ENCODE data around the gene ISY1. TPM values are rescaled to one million over a fixed set of nuclear protein-coding genes. Genes with fewer than 3 reads are reported as not detected.

The ISY1 gene
- total and polyA plus RNA-seq, 3 experiments from 2014 or later = 84.6 to 94.7 (median 91.6) TPM

DNA sequence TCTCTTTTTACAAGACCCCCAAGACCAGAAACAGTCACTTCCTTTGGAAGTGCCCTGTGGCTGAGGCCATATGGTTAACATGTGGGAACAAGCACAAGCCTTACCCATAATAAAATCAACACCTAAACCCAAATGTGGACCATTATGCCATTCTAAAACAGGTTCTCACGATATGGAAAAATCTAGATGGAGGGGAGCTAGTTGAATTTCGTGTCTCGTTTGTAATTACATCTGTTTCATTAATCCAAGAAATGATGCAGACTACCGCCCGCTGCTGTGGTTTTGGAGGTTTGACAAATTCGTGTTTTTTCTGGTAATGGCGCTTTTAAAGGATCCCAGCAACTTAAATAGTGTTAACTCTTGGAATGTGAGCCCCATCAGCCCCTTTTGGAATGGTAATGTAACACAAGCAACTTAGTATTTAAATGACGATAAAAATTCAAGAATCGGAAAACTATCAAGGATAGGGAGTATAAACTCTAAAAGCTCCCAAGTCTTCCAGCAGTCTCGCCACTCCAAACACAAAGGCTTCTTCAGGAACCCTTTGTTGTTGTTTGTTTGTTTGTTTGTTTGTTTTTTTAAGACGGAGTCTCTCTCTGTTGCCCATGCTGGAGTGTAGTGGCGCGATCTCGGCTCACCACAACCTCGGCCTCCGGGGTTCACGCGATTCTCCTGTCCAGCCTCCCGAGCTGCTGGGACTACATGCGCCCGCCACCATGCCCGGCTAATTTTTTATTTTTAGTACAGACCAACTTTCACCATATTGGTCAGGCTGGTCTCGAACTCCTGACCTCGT is 21.7 kb upstream of the ISY1 start:
- Histone ChIP-seq H3K27ac (ENCODE audit: low read depth, low read length) (peak overlapping the region; percentile 98), H3K4me1 (ENCODE audit: insufficient read depth, low read length) (peaks cover 42% of the 10 kb centered on the region), H3K36me3 (ENCODE audit: insufficient read depth, low read length) (peaks cover 8% of the 10 kb centered on the region), H3K4me3 (ENCODE audit: low read length) (peak overlapping the region; percentile 83), H3K27me3 (ENCODE audit: insufficient read depth, low read length, poor library complexity, severe bottlenecking) (no peaks in the 10 kb centered on the region), H3K9me3 (ENCODE audit: low read length) (no peaks in the 10 kb centered on the region)
- ChIA-PET POLR2A (interaction anchor here (0.6 to 5.3 kb wide), 11 partner anchors 8 to 448 kb away, joined by 3 to 32 read pairs (median 4); partner anchors contain the start of genes COPG1, HMCES, ISY1 and RAB43), CTCF (interaction anchor here (1.1 to 2.1 kb wide), 6 partner anchors 20 to 166 kb away, joined by 3 to 10 read pairs (median 4); partner anchors contain the start of gene RAB43)
- H3K4me3 Mint-ChIP-seq = peak overlapping the region; percentile 96 to 99 (median 97)
- H3K27ac Mint-ChIP-seq = peak overlapping the region; percentile 96 to 99 (median 98)
- H3K36me3 Mint-ChIP-seq = peaks cover 6 to 54% (median 11%) of the 10 kb centered on the region in 3 donors
- no peaks in the 10 kb centered on the region for H3K9me3 Mint-ChIP-seq
- no peaks in the 10 kb centered on the region for H3K27me3 Mint-ChIP-seq
- DNase-seq = peak in 3 of 5 donors; percentile 33 to 55 (median 37)
- peaks cover 47 to 60% (median 58%) of the 10 kb centered on the region in 3 donors for H3K4me1 Mint-ChIP-seq

DNA sequence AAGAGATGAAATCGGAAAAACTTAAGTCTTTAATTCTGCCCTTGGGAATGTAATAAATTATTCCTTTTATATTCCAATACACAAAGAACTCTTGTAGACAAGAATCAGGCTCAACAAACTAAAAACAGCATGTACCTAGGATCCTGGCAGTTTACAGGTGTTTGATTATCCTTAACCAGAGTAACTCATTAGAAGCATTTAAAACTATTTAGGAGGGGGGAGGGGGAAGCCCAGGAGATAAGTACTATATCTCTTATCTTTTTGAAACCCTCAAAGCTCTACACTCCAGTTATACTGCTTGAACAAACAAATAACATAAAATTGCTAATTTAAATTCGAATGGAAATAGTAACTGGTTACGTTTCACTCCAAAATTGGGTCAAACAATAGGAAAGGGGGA is 21.0 kb upstream of the ISY1 start:
- no peak for DNase-seq
- H3K27me3 ChIP-seq (ENCODE audit: insufficient read depth, low read length, poor library complexity, severe bottlenecking) = no peaks in the 10 kb centered on the region
- ChIA-PET POLR2A (interaction anchor here (0.6 to 5.3 kb wide), 4 partner anchors 11 to 447 kb away, joined by 3 to 32 read pairs (median 12); partner anchors contain the start of gene RAB43), CTCF (interaction anchor here (0.7 to 1.4 kb wide), 2 partner anchors 19 to 60 kb away, joined by 3 to 4 read pairs; partner anchors contain the start of gene RAB43)
- Mint-ChIP-seq H3K27ac (peak overlapping the region; percentile 96 to 99 (median 98)), H3K4me1 (peaks cover 54 to 67% (median 66%) of the 10 kb centered on the region in 3 donors), H3K27me3 (no peaks in the 10 kb centered on the region), H3K4me3 (peak overlapping the region; percentile 96 to 99 (median 97)), H3K9me3 (no peaks in the 10 kb centered on the region), H3K36me3 (peaks cover 7 to 61% (median 11%) of the 10 kb centered on the region in 3 donors)
- no peaks in the 10 kb centered on the region for H3K9me3 ChIP-seq (ENCODE audit: low read length)
- peaks cover 49% of the 10 kb centered on the region for H3K4me1 ChIP-seq (ENCODE audit: insufficient read depth, low read length)
- peak overlapping the region; percentile 83 for H3K4me3 ChIP-seq (ENCODE audit: low read length)
- H3K27ac ChIP-seq (ENCODE audit: low read depth, low read length) = peak overlapping the region; percentile 98
- H3K36me3 ChIP-seq (ENCODE audit: insufficient read depth, low read length) = peaks cover 8% of the 10 kb centered on the region

GRCh38 chr3:129180461-129180860 is 19.6 kb upstream of the ISY1 start:
- Histone ChIP-seq H3K27me3 (ENCODE audit: insufficient read depth, low read length, poor library complexity, severe bottlenecking) (no peaks in the 10 kb centered on the region), H3K36me3 (ENCODE audit: insufficient read depth, low read length) (peaks cover 8% of the 10 kb centered on the region), H3K4me3 (ENCODE audit: low read length) (peak overlapping the region; percentile 33), H3K4me1 (ENCODE audit: insufficient read depth, low read length) (peaks cover 63% of the 10 kb centered on the region), H3K27ac (ENCODE audit: low read depth, low read length) (no peak overlapping the region), H3K9me3 (ENCODE audit: low read length) (no peaks in the 10 kb centered on the region)
- no peak for DNase-seq
- POLR2A ChIA-PET = interaction anchor here (0.7 to 5.3 kb wide), 3 partner anchors 18 to 356 kb away, joined by 7 to 32 read pairs (median 12); partner anchors contain the start of gene RAB43
- Mint-ChIP-seq H3K27ac (peak overlapping the region; percentile 79 to 99 (median 96)), H3K4me3 (peak overlapping the region; percentile 96 to 99 (median 97)), H3K9me3 (no peaks in the 10 kb centered on the region), H3K27me3 (no peaks in the 10 kb centered on the region), H3K36me3 (peaks cover 11 to 74% (median 14%) of the 10 kb centered on the region in 3 donors), H3K4me1 (peaks cover 65 to 76% (median 75%) of the 10 kb centered on the region in 3 donors)
- CTCF ChIA-PET = interaction anchor here (0.7 kb wide), 1 partner anchor 19 kb away, joined by 3 read pairs; no protein-coding TSS in a partner anchor

- H3K4me3 Mint-ChIP-seq = peak overlapping the region; percentile 12 to 77 (median 49)
- no peaks in the 10 kb centered on the region for H3K9me3 ChIP-seq (ENCODE audit: low read length)
- peaks cover 0 to 76% (median 17%) of the 10 kb centered on the region in 3 donors for H3K36me3 Mint-ChIP-seq
- H3K27ac ChIP-seq (ENCODE audit: low read depth, low read length) = no peak overlapping the region
- H3K27me3 Mint-ChIP-seq = peaks cover 0 to under 1% of the 10 kb centered on the region in 2 donors
- H3K9me3 Mint-ChIP-seq = no peaks in the 10 kb centered on the region
- peaks cover 79 to 90% (median 90%) of the 10 kb centered on the region in 3 donors for H3K4me1 Mint-ChIP-seq
- no peak for DNase-seq
- H3K36me3 ChIP-seq (ENCODE audit: insufficient read depth, low read length) = peaks cover 11% of the 10 kb centered on the region
- H3K27ac Mint-ChIP-seq = peak overlapping the region; percentile 6 to 96 (median 61)
- CTCF ChIA-PET = no interaction called here
- no peak overlapping the region for H3K4me3 ChIP-seq (ENCODE audit: low read length)
- no peaks in the 10 kb centered on the region for H3K27me3 ChIP-seq (ENCODE audit: insufficient read depth, low read length, poor library complexity, severe bottlenecking)
- POLR2A ChIA-PET = interaction anchor here (1.2 kb wide), 1 partner anchor 73 kb away, joined by 3 read pairs; the partner anchor contains the start of gene COPG1
- H3K4me1 ChIP-seq (ENCODE audit: insufficient read depth, low read length) = peaks cover 76% of the 10 kb centered on the region
Measured at GRCh38 chr3:129176051-129176450, 15.2 kb upstream of the ISY1 start.

DNA sequence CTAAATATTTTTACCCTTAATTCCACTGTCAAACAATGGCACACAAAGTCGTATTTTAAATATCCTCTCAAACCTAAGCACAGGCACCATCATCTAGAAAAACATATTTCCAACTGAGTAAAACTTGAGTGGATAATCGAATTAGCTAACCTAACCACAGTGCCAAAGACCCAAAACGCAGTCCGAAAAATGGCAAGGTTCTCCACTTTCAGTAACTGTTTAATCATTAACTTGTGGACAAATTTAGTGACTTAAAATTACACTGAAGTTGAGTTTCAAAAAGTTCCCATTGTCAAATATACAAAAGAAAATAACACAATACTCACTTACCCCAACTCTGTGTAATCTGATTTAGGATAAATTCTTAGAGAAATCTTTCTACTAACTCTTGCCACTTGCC is 12.9 kb upstream of the ISY1 start:
- Mint-ChIP-seq H3K36me3 (peaks cover 0 to 80% (median 25%) of the 10 kb centered on the region in 3 donors), H3K27me3 (peaks cover 0 to 2% of the 10 kb centered on the region in 2 donors), H3K27ac (peak overlapping the region in 7 of 8 donors; percentile 56 to 96 (median 80)), H3K4me3 (peak overlapping the region in 6 of 7 donors; percentile 23 to 73 (median 66)), H3K4me1 (peaks cover 70 to 78% (median 75%) of the 10 kb centered on the region in 3 donors), H3K9me3 (no peaks in the 10 kb centered on the region)
- peaks cover 53% of the 10 kb centered on the region for H3K4me1 ChIP-seq (ENCODE audit: insufficient read depth, low read length)
- no peak overlapping the region for H3K27ac ChIP-seq (ENCODE audit: low read depth, low read length)
- POLR2A ChIA-PET = no interaction called here
- H3K9me3 ChIP-seq (ENCODE audit: low read length) = no peaks in the 10 kb centered on the region
- CTCF ChIA-PET = interaction anchor here (1.6 kb wide), 2 partner anchors 11 to 72 kb away, joined by 4 to 5 read pairs; no protein-coding TSS in a partner anchor
- no peak for DNase-seq
- no peak overlapping the region for H3K4me3 ChIP-seq (ENCODE audit: low read length)
- H3K27me3 ChIP-seq (ENCODE audit: insufficient read depth, low read length, poor library complexity, severe bottlenecking) = no peaks in the 10 kb centered on the region
- H3K36me3 ChIP-seq (ENCODE audit: insufficient read depth, low read length) = peaks cover 27% of the 10 kb centered on the region

DNA sequence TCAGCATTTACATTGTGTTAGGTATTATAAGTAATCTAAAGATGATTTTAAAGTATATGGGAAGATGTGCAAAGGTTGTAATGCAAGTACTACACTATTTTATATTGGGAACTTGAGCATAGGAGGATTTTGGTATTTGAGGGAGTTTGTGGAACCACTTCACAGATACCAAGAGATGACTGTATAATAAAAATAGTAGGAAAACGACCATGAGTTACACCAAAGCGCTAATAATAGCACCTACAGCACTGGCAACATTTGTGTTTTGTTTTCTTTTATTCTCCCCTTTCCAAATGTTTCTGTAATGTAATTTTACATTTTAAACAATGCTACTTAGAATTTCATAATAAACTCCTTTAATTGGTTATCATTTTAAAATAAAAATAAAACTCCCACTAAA is 12.3 kb upstream of the ISY1 start:
- peaks cover 0 to 2% of the 10 kb centered on the region in 2 donors for H3K27me3 Mint-ChIP-seq
- no peaks in the 10 kb centered on the region for H3K27me3 ChIP-seq (ENCODE audit: insufficient read depth, low read length, poor library complexity, severe bottlenecking)
- DNase-seq = no peak
- no peak overlapping the region for H3K27ac ChIP-seq (ENCODE audit: low read depth, low read length)
- H3K9me3 Mint-ChIP-seq = no peaks in the 10 kb centered on the region
- no peaks in the 10 kb centered on the region for H3K9me3 ChIP-seq (ENCODE audit: low read length)
- H3K36me3 Mint-ChIP-seq = peaks cover 0 to 78% (median 25%) of the 10 kb centered on the region in 3 donors
- H3K4me3 Mint-ChIP-seq = peak overlapping the region in 6 of 7 donors; percentile 10 to 73 (median 45)
- ChIA-PET POLR2A (no interaction called here), CTCF (interaction anchor here (0.9 to 1.6 kb wide), 3 partner anchors 11 to 73 kb away, joined by 3 to 5 read pairs (median 4); no protein-coding TSS in a partner anchor)
- H3K27ac Mint-ChIP-seq = peak overlapping the region; percentile 24 to 91 (median 71)
- peaks cover 66 to 72% (median 70%) of the 10 kb centered on the region in 3 donors for H3K4me1 Mint-ChIP-seq
- peaks cover 48% of the 10 kb centered on the region for H3K4me1 ChIP-seq (ENCODE audit: insufficient read depth, low read length)
- H3K36me3 ChIP-seq (ENCODE audit: insufficient read depth, low read length) = peaks cover 23% of the 10 kb centered on the region
- H3K4me3 ChIP-seq (ENCODE audit: low read length) = no peak overlapping the region

GRCh38 chr3:129166579-129167332 is 5.9 kb upstream of the ISY1 start:
- ChIA-PET CTCF (interaction anchor here (1.4 to 1.5 kb wide), 2 partner anchors 113 to 197 kb away, joined by 4 read pairs; no protein-coding TSS in a partner anchor), POLR2A (no interaction called here)
- H3K9me3 ChIP-seq (ENCODE audit: low read length) = no peaks in the 10 kb centered on the region
- H3K4me1 ChIP-seq (ENCODE audit: insufficient read depth, low read length) = peaks cover 5% of the 10 kb centered on the region
- H3K4me3 ChIP-seq (ENCODE audit: low read length) = no peak overlapping the region
- peaks cover 0 to 2% of the 10 kb centered on the region in 2 donors for H3K27me3 Mint-ChIP-seq
- H3K4me3 Mint-ChIP-seq = no peak overlapping the region
- no peak for DNase-seq
- H3K27ac ChIP-seq (ENCODE audit: low read depth, low read length) = no peak overlapping the region
- peaks cover 17 to 36% (median 30%) of the 10 kb centered on the region in 3 donors for H3K4me1 Mint-ChIP-seq
- peaks cover 39% of the 10 kb centered on the region for H3K36me3 ChIP-seq (ENCODE audit: insufficient read depth, low read length)
- peaks cover 3 to 56% (median 23%) of the 10 kb centered on the region in 3 donors for H3K36me3 Mint-ChIP-seq
- peak overlapping the region in 6 of 8 donors; percentile 23 to 71 (median 38) for H3K27ac Mint-ChIP-seq
- no peaks in the 10 kb centered on the region for H3K9me3 Mint-ChIP-seq
- H3K27me3 ChIP-seq (ENCODE audit: insufficient read depth, low read length, poor library complexity, severe bottlenecking) = no peaks in the 10 kb centered on the region
